HT1080 (cell line): ENCODE results near the gene GRN. TPM values are rescaled to one million over a fixed set of nuclear protein-coding genes. Genes with fewer than 3 reads are reported as not detected.
"Not testable (repeated sequence)": the region's sequence is repeated elsewhere in the genome, so short reads cannot be mapped to it uniquely, and the experiment has no call there.

Experiments
- DNase-seq: peaks from one replicate; pipeline ENCODE4 v3.0.0-alpha.2; 2015; ENCODE audit warnings: low read depth
- total RNA-seq: library from RNA; depleted of rRNA; stranded (reverse); fragments of >200 nt; shearing (Covaris generic); gene quantifications from 2 replicates; pipeline ENCODE4 v1.2.3, GENCODE V29; 2014

The GRN gene
- total RNA-seq, 1 experiment from 2014 or later: 191 TPM

DNA sequence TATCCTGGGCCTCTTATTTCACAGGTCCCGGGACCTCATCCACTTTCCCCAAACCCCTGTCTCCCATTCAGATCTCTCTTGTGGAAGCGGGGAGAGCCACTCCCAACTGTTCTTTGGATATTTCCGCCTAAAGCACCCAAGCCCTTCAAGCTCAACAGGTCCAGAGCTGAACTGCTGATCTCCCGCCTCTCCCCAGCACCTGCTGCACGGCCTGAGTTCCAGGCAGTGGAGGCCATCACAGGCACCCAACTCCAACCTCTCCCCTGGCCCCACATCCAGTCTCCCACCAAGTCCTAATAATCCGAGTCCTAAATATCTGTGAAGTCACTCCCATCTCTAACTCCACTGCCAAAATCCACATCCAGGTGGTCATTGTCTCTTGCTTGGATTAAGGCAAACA is 37.8 kb downstream of the GRN start:
- no peak for DNase-seq

DNA sequence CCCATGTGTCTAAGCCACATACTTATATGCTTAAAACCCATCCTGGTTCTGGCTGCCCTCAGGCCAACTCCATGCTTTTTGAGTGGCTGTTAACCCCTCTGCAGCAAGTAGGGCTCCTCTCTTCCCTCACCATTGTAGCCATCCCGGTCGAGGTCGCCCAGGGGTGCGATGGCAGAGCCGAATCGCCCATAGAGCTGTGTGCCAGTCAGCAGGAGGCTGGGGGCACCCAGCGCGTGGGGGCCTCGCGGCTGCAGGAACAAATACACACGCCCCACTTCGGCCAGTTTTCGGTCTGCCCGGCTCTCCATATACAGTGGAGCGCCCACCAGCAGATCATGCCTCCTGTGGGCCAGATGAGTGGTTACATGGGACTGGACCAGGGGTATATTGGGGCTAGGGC is 38.3 kb downstream of the GRN start:
- DNase-seq: no peak

DNA sequence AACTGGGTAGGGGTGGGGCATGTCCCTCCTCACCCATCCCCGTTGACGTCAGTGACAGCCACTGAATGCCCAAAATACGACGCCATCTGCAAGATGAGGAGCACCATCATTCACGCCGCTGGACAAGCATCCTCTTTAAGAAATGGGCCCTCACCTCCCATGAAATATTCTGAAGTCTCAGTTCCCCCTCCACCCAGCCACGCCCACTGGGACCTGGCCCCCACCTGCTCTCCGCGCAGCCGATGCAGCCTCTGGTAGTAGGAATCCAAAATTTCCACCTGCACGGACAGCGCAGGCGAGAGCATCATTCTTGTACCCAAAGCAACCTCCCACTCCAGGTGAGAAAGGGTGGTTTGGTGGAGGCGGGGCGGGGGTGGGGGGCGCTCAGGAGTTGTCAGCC is 38.8 kb downstream of the GRN start:
- DNase-seq: no peak

DNA sequence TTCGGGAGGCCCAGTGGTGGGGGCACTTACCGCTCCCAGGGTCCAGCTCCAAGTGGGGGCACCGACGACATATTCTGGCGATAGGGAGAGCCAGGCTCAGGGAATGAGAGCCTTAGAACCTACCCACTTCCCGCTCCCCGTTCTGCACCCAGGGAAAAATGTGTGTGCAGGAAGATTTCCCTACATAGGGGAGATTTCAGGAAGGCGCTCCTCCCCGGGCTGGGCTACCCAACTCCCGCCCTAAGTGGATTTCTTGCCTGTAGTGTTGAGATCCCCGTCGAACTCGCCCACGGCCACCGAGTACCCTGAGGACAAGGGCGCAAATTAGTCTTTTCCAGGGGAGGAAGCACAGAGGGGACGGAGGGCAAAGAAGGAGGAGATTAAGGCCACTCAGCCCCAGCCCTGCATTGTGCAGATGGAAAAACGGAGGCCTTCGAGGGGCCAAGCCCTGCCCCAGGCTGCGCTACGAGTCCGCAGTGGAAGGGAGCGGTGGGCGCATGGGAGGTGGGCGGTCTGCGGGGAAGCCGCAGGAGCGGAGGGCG is 39.2 kb downstream of the GRN start:
- DNase-seq: no peak

DNA sequence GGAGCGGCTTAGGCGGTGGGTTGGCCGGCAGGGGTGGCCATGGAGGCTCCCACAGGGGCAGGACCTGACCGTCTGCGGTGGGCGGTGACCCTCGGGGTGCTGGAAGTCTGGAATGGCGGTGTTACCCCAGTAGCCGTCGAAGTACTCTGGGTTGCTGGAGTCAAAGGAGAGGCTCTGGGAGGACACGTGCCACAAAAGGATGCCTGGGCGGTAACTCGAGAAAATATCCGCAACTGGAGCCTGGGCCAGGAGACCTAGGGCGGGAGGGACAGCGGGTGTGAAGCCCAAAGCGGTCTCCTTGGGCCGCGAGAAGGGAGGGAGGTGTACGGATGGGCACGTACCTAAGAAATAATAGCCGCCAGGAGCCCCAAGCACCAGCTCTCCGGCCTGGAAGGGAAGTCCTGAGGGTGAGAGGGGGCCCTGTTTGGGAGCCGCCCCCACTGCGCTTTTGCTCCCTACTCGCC is 39.8 kb downstream of the GRN start:
- DNase-seq: no peak

DNA sequence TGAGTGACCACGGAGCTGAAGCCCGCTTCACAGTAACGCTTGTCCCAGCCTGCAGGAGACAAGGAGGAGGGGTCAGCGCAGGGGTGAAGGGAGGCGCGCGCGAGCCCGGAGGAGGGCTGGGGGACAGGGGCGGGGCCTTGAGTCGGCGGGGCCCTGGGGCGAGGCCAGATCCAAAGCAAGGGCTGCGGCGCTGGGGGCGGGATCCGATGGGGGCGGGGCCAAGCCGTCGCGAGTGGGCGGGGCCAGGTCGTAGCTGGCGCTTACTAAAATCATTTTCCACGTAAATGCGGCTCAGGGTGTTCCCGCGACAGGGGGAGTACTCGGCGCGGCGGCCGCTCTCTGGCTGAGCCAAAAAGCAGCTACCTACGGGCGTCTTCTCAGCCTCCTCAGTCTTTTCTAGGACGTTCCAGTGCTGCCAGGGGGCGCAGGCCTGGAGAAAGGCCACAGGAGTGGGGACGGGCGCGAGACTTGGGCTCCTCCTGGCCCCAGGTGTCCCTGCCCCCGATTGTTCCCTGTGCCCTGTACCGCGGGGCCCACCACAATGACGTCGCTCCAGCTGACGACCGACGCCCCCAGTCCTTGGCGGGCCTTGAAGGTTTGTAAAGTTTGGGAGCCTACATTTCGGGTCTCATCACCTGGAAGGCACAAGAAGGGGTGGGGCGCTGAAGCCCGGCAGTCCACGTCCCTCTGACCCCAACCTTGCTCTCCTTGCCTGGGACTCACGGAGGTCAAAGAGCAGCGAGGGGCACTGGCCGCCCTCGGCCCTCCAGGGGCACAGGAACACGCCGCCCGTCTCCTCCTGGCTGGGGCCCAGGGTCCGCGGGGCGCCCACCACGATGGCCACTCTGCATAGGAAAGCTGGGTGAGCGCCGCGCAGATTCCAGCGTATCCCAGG is 40.4 kb downstream of the GRN start:
- DNase-seq: no peak

DNA sequence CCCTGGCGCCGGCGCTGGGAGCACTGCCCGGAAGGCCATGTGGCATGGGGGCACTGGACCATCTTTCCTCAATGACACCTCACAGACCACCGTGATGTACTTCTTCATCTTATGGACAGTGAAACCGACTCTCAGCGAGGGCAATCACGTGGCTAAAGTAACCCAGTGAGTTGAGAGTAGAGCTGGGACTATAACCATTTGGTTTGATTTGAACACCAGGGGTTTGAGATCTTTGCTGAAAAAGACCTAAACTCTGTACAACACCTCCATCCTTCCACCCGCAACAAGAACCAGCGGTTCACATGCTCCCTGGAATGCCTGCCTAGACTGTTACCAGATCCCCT is 41.1 kb downstream of the GRN start:
- no peak for DNase-seq

DNA sequence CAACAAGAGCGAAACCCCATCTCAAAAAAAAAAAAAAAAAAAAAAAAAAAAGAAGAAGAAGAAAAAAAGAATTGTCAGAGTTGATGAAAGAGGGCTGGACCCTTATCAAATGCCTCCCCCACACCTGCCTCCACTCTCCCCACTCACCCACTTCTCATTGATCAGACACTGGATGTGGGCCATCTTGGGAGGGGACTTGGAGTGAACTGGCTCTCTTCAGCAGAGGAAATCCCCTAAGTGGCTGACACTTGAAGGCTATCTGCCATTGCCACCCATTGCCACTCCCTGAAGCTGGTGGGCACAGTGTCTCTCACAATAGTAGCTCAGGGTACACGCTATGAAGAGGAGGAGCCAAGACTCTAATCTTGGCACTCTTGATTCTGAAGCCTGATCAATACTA is 42.7 kb downstream of the GRN start:
- no peak for DNase-seq

DNA sequence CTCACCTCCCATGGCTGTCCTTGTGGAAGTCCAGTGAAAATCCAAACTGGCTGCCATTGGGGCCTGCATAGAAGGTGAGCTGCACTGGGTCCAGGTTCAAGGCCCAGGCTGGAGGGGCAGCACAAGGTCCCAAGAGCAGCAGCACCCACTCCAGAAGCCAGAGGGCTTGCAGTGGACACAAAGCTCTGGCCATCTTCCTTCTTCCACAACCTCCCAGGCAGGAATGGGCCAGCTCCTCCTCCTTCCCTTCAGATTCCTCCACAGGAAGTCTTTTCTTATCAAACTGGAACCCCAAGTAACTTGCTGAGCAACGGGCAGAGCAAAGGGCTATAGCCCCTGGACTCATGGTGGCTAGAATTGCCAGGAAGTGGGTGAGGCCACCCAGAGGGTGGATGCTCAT is 44.2 kb downstream of the GRN start, which contains the start of gene ITGA2B:
Gene ITGA2B, minus strand, starts transcription at position 369 of the 400 bp plus-strand sequence. Its CDS starts 176 bp downstream, at position 193.
- DNase-seq: no peak

DNA sequence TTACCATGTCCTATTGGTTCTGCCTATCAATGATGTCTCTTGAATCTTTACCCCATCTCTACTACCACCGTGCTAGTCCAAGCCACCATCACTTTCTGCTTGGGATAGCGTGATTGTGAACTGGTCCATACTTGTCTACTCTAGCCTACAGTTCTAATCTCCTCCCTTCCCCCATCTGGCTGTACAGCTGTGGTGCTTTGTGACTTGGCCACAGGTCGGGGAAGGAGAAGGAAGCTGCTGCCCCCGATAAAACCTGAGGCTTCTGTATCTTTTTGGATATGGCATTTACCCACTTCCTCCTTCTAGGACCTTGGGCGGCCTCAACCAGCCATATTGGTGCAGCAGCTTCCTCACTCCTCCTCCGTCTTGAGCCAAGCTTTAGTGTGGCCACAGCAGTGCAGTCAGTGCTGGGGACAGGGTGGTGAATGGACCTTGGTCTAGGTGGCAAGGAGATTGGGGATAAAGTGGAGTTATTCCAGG is 44.7 kb downstream of the GRN start:
- no peak for DNase-seq

DNA sequence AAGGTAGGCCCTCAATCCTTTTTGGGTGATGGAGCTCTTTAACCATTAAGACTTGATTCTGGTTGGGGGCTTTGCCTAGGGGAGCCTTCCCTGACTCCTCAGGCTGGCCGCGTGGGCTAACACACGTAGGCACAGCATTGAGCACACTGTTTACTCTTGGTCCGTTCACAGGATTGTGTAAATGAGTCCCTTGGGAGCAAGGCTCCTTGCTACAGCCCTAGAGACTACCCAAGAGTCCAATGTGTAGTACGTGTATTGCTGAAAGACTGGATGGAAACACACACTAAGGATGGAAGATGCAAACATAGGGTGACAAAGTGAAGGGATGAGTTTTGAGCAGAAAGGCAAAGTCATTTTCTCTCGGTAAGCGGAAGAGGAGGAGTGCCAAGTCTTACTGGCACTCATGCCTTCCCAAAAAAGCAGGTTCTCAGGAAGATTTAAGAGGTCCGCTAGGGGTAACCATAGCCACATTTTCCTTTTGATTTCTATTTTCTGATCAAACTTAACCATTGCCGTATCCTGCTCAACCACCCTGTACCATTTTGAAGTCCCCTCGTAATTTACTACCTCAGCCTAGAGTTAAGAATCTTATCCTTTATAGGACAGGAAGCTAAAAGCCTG is 45.3 kb downstream of the GRN start:
- DNase-seq: no peak

DNA sequence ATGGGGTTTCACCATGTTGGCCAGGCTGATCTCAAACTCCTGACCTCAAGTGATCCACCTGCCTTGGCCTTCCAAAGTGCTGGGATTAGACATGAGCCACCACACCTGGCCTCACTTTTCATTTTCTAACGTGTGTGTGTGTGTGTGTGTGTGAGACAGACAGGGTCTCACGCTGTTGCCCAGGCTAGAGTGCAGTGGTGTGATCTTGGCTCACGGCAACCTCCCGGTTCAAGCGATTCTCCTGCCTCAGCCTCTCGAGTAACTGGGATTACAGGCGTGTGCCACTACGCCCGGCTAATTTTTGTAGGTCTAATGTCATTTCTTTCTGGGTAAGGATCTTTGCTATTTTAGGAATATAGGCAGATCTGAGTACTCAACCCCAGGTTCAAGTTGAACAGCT is 49.0 kb downstream of the GRN start:
- not testable (repeated sequence) for DNase-seq

DNA sequence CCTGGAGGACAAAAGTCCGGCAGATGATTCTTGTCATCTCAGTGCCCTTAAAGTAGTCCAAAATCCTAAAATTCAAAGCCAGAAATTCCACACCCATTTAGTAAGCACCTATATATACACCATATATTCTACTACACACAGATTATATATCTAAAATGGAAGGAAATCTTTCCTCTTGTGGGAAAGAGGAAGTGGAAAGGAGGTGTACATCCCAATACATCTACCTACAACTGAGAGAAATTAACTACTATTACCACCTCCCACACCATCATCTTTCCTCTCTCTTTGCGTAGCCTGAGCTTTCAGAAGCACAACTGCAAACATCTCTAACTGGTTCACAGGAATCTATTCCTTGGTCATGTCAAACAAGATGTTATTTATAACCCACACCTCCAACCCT is 49.7 kb downstream of the GRN start:
- DNase-seq: no peak

DNA sequence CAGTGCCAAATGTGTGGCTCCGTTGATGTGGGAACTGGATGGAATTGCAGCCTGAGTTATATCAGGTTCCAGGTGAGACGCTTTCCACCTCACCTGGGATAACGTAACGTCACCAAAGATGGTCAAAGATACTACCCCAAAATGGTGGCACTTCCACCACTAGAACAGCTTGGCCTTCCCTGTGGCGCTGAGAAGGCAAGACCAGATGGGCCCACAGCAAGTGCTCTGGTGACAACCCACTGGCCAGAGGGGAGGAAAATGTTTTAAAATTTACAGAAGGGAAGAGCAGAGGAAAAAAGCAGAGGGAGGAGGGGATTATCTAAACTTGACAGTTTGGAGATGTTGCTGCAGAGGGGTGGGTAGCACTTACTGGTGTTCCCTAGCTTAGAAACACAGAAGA is 51.8 kb downstream of the GRN start:
- no peak for DNase-seq

DNA sequence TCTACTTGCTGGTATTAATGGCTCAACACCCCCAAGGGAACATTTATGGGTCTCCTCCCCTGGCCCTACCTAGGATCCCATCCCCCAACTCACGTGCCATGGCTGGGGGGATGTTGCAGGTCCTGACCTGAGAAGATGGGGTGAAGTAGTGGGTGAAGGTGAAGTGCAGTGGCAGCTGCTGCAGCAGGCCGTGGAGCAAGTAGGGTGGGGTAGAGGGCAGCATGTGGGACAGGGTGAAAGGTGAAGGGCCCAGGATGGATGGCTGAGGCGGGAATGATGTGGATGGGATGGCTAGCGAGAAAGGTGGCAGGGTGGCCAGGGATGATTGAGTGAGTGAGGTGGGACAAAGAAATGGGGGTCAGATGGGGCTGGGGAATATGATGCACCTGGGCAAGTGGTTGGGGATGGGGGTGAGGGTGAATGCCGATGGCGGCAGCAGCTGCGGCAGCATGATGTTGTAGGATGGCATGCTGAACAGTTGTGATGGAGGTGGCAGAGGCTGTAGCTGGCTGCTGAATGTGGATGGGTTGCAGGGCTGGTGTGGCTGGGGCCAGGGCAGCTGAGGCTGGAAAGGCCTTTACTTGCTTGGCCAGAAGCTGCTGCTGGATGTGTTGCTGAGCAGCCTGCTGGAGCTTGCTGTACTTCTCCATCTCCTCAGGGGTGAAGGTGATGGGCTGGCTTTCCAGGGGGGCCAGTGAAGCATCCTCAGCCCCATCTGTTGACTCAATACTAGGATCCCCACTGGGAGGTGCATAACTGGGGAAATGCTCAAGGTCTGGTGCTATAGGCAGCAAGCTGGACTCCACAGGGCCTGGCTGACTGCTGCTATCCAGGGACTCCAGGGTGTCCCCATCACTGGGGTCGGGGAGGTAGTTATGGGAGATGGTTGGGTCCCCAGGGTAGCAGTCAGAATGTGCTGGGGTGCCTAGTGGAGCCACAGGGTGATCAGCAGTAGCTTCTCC is 52.7 kb downstream of the GRN start:
- no peak for DNase-seq

DNA sequence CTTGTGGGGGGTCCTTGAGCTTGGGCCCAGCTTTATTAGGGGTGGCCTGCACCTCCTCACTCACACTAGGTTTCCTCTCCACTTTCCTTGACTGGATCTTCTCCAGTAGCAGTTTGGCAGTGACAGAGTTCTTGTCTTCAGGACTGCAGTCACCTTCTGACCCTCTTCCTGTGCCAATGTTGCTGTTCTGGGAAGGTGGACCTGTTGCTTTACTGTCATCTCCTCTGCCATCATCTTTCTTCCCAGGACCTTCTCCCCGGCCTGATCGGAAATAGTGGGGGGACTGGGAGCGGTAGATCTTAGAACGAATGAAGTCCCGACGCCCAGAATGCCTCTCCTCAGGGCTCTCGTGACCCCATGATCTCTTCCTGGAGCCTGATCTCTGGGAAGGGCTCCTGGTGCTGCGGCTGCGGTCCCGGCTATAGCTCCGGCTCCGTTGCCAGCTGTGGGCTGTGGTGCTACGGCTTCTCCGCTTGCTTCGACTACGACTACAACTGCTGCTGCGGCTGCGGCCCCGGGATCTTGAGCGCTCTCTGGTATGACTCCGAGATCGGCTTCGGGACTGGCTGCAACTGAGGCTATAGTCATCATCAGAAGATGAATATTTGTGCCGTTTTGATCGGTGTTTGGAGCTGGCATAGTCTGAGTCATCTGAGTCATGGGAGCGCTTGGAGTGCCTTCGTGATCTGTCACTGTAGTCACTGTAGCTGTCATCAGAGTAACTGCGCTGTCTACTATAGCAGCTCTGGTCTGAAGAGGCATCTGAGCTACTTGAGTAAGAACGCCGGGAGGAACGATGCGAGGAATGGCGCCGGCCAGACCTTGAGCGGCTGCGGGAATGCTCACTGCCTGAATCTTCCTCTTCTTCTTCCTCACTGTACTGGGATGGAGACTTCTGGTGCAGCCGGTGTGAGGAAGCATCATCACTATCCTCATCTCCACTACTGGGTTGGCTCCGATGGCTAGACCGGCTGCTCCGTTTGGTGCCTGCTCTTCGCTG is 53.9 kb downstream of the GRN start:
- no peak for DNase-seq

DNA sequence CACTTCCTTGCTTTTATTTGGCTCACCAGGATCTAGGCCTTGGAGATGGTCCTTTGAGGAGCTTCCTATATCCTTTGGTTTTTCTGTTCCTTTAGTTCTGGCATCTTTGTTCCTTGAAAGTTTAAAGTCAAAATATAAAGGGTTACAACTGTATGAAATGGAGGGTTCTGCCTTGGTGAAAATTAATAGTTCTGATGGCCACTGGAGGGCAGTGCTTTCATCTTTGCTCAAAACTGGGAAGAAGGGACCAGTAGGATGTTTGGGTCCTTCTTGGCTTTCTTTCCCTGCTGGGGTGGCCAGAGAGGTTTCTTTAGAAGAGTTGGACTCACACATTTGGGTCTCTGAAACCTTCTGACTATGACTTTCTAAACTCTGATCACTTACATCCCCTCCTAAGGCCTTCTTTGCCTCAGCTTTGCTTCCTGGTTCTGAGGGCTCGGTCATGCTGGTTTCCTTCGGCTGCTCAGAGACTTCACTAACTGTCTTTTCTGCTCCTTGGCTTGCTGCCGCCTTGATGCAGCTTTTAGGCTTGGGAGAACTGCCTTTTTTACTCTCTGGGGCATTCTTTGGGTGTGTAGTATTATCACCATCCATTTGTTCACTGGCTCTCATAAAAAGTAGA is 55.2 kb downstream of the GRN start:
- no peak for DNase-seq
